ENCODE results near the gene NKTR. TPM values are rescaled to one million over a fixed set of nuclear protein-coding genes. Genes with fewer than 3 reads are reported as not detected.

NKTR gene
- total and polyA plus RNA-seq, 2 of the 13 experiments (the other 11 are each of a cell fraction or from before 2014, with no cell fraction given) = 41.3 to 59.6 TPM

- no peak for TF ChIP-seq ZNF557 (CRISPR knock-in tag; IDR thresholded peaks at IDR 0.05)
- TF ChIP-seq ZNF775 (CRISPR knock-in tag; IDR thresholded peaks at IDR 0.05; ENCODE audit: borderline replicate concordance) = no peak
- TF ChIP-seq RCOR2 (CRISPR knock-in tag; IDR thresholded peaks at IDR 0.05) = peak; percentile 41; the same call in 1 of the 2 replicates
- TF ChIP-seq ZKSCAN5 (CRISPR knock-in tag; IDR thresholded peaks at IDR 0.05) = no peak
- no peak for TF ChIP-seq ZNF839 (CRISPR knock-in tag; IDR thresholded peaks at IDR 0.05; ENCODE audit: borderline replicate concordance)
- no peak for TF ChIP-seq NR2F2 (IDR thresholded peaks at IDR 0.05; ENCODE audit: borderline replicate concordance, low read depth)
- TF ChIP-seq ZNF605 (CRISPR knock-in tag; IDR thresholded peaks at IDR 0.05) = 0 out of 2 replicates have a peak, but pooled peaks have one; percentile 75
- TF ChIP-seq JUN (CRISPR knock-in tag; IDR thresholded peaks at IDR 0.05) = no peak
- TF ChIP-seq REL (CRISPR knock-in tag; conservative IDR thresholded peaks at IDR 0.05) = no peak
- TF ChIP-seq TRAFD1 (CRISPR knock-in tag; IDR thresholded peaks at IDR 0.05; ENCODE audit: borderline replicate concordance) = no peak
- no peak for TF ChIP-seq ZNF407 (CRISPR knock-in tag; IDR thresholded peaks at IDR 0.05; ENCODE audit: not compliant biosample characterization)
- TF ChIP-seq TCF12 (IDR thresholded peaks at IDR 0.05) = no peak
- TF ChIP-seq TCF12 (CRISPR knock-in tag; IDR thresholded peaks at IDR 0.05) = no peak
- TF ChIP-seq TP53 (CRISPR knock-in tag; conservative IDR thresholded peaks at IDR 0.05) = no peak
- TF ChIP-seq SMARCE1 (IDR thresholded peaks at IDR 0.05; ENCODE audit: borderline replicate concordance) = no peak
- peak; percentile 20; the same call in 1 of the 2 replicates for TF ChIP-seq ZNF790 (CRISPR knock-in tag; IDR thresholded peaks at IDR 0.05; ENCODE audit: borderline replicate concordance)
- no peak for TF ChIP-seq NBN (conservative IDR thresholded peaks at IDR 0.05)
- TF ChIP-seq PHB2 (IDR thresholded peaks at IDR 0.05; ENCODE audit: partially characterized antibody) = no peak
- TF ChIP-seq SRF (IDR thresholded peaks at IDR 0.05; ENCODE audit: low read depth, low read length) = no peak
- TF ChIP-seq POLR2A (IDR thresholded peaks at IDR 0.05; ENCODE audit: insufficient read depth in 1 of 2, low read depth in 2 of 2, low read length in 2 of 2) = no peak
- no peak for TF ChIP-seq MIER3 (CRISPR knock-in tag; IDR thresholded peaks at IDR 0.05; ENCODE audit: borderline replicate concordance)
Observed at GRCh38 chr3:42654331-42655201, 54.1 kb downstream of the NKTR start (continued).
